HepG2 (cell line): Measurements from ENCODE around the gene CCNF.

ENCODE experiments used
- HMGXB3 ChIP-seq: sonication (generic); formaldehyde crosslinking; IDR thresholded peaks from 2 replicates; pipeline ENCODE4 v1.4.0; 2020; ENCODE audit warnings: missing genetic modification reagents, borderline replicate concordance
- JUND ChIP-seq: sonication (generic); formaldehyde crosslinking; IDR thresholded peaks from 2 replicates; pipeline ENCODE4 v1.8.0; 2022; ENCODE audit warnings: mild to moderate bottlenecking, missing genetic modification reagents
- WIZ ChIP-seq: sonication (generic); formaldehyde crosslinking; IDR thresholded peaks from 2 replicates; pipeline ENCODE4 v1.5.1; 2020; ENCODE audit warnings: mild to moderate bottlenecking, missing genetic modification reagents
- ZNF253 ChIP-seq: sonication (generic); formaldehyde crosslinking; IDR thresholded peaks from 2 replicates; pipeline ENCODE4 v1.8.0; 2022; ENCODE audit warnings: mild to moderate bottlenecking, missing genetic modification reagents, borderline replicate concordance
- ZNF446 ChIP-seq: sonication (generic); formaldehyde crosslinking; IDR thresholded peaks from 2 replicates; pipeline ENCODE4 v1.5.0; 2020; ENCODE audit warnings: mild to moderate bottlenecking, missing genetic modification reagents
- TF ChIP-seq, protein P1 (sequence below): sonication (generic); formaldehyde crosslinking; IDR thresholded peaks from 2 replicates; pipeline ENCODE4 v1.5.0; 2020; ENCODE audit warnings: mild to moderate bottlenecking, missing genetic modification reagents, moderate library complexity
- TF ChIP-seq, protein P2 (sequence below): sonication (generic); formaldehyde crosslinking; IDR thresholded peaks from 2 replicates; pipeline ENCODE4 v1.4.0; 2020; ENCODE audit warnings: mild to moderate bottlenecking, missing genetic modification reagents

GRCh38 chr16:2473446-2473926 lies 44.2 kb downstream of the CCNF start:
- TF ChIP-seq WIZ (CRISPR knock-in tag) (no peak), JUND (CRISPR knock-in tag) (no peak), HMGXB3 (CRISPR knock-in tag) (no peak), ZNF446 (CRISPR knock-in tag) (no peak), ZNF253 (no peak)
- TF ChIP-seq, protein P1, sequence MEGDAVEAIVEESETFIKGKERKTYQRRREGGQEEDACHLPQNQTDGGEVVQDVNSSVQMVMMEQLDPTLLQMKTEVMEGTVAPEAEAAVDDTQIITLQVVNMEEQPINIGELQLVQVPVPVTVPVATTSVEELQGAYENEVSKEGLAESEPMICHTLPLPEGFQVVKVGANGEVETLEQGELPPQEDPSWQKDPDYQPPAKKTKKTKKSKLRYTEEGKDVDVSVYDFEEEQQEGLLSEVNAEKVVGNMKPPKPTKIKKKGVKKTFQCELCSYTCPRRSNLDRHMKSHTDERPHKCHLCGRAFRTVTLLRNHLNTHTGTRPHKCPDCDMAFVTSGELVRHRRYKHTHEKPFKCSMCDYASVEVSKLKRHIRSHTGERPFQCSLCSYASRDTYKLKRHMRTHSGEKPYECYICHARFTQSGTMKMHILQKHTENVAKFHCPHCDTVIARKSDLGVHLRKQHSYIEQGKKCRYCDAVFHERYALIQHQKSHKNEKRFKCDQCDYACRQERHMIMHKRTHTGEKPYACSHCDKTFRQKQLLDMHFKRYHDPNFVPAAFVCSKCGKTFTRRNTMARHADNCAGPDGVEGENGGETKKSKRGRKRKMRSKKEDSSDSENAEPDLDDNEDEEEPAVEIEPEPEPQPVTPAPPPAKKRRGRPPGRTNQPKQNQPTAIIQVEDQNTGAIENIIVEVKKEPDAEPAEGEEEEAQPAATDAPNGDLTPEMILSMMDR (CRISPR knock-in tag): no peak
- TF ChIP-seq, protein P2, sequence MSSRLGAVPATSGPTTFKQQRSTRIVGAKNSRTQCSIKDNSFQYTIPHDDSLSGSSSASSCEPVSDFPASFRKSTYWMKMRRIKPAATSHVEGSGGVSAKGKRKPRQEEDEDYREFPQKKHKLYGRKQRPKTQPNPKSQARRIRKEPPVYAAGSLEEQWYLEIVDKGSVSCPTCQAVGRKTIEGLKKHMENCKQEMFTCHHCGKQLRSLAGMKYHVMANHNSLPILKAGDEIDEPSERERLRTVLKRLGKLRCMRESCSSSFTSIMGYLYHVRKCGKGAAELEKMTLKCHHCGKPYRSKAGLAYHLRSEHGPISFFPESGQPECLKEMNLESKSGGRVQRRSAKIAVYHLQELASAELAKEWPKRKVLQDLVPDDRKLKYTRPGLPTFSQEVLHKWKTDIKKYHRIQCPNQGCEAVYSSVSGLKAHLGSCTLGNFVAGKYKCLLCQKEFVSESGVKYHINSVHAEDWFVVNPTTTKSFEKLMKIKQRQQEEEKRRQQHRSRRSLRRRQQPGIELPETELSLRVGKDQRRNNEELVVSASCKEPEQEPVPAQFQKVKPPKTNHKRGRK (CRISPR knock-in tag): no peak
